ENCODE data around the gene RPS6KA1. TPM values are rescaled to one million over a fixed set of nuclear protein-coding genes. Genes with fewer than 3 reads are reported as not detected.

Gene RPS6KA1
- total and polyA plus RNA-seq, 10 of the 15 experiments (the other 5 are each of a cell fraction or from before 2014, with no cell fraction given), result 5.0 to 136 (median 91.5) TPM

DNA sequence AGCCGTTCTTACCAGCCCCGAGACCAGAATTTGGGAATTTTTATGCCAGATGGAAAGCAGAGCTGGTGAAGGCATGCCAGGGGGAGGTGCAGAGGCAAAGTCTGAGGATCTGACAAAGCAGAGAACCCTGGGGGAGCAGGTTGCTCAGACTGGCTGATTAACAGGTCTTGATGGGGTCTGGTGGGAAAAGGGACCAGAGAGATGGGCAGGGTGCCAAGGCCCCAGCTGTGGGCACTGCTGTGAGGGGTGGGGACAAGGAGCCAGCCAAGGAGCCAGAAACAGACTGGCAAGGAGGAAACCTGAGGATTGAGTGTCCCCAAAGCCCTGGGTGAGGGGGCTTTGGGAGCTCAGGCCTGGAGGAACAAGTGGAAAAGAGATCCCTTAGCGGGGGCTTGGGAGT is 21.4 kb downstream of the RPS6KA1 start (continued):
- TF ChIP-seq ZBTB40 (IDR thresholded peaks at IDR 0.05; ENCODE audit: borderline replicate concordance) (no peak), HDAC6 (IDR thresholded peaks at IDR 0.05; ENCODE audit: unreplicated experiment) (no peak), SREBF1 (IDR thresholded peaks at IDR 0.05; ENCODE audit: low read length) (no peak), ESRRA (IDR thresholded peaks at IDR 0.05; ENCODE audit: low read length) (no peak)

DNA sequence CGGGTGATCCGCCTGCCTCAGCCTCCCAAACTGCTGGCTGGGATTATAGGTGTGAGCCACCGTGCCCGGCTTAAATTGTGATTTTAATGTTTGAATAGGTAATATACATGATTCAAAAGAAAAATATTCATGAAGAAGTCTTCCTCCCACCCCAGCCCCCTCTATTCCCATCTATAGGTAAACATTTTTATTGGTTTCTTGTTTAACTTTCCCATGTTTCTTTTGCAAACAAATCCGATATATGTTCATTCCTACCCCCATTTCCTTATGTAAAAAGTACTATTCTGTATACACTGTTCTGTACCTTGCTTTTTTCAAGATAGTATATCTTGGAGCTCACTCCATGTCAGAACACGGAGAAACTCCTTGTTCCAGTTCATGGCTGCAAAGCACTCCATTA is 23.2 kb downstream of the RPS6KA1 start:
- Histone ChIP-seq H3K4me1 (ENCODE audit: control insufficient read depth, insufficient read depth, low read length) (peaks cover 5% of the 10 kb centered on the region), H4K20me1 (ENCODE audit: control insufficient read depth, insufficient read depth) (no peaks in the 10 kb centered on the region), H3K36me3 (ENCODE audit: control insufficient read depth in 2 of 2, insufficient read depth in 2 of 2, low read length in 1 of 2) (peaks cover 32 to 40% of the 10 kb centered on the region in 2 experiments), H2AFZ (ENCODE audit: control insufficient read depth, low read depth, low read length) (no peak overlapping the region), H3K4me3 (no peak overlapping the region), H3K4me2 (ENCODE audit: control insufficient read depth, insufficient read depth) (no peak overlapping the region), H3K9ac (ENCODE audit: control insufficient read depth, insufficient read depth, low read length) (no peak overlapping the region), H3K27ac (ENCODE audit: control insufficient read depth, insufficient read depth) (no peak overlapping the region), H3K79me2 (ENCODE audit: control insufficient read depth, insufficient read depth, low read length) (peaks cover 11% of the 10 kb centered on the region), H3K27me3 (replicated peaks in 1 of 2; ENCODE audit: control insufficient read depth in 2 of 2, insufficient read depth in 2 of 2, low read length in 1 of 2) (no peaks in the 10 kb centered on the region), H3K9me3 (replicated peaks; ENCODE audit: control insufficient read depth, insufficient read depth, low read length) (no peaks in the 10 kb centered on the region)
- intact Hi-C loops (cut with micrococcal nuclease; ENCODE audit: unreplicated experiment) (no loop called here), in situ Hi-C loops (cut with MboI) (no loop called here)
- BruUV-seq (replicated peaks), result no TSS peak
- ChIA-PET CTCF (interaction anchor here (0.6 to 2.1 kb wide), 3 partner anchors 8 to 53 kb away, joined by 3 to 8 read pairs (median 3); no protein-coding TSS in a partner anchor), RAD21 (ENCODE audit: unreplicated experiment) (no interaction called here), SMC1A (ENCODE audit: uncharacterized antibody, unreplicated experiment) (interaction anchor here (1.5 kb wide), 1 partner anchor 12 kb away, joined by 3 read pairs; no protein-coding TSS in a partner anchor), POLR2A (interaction anchor here (0.5 to 2.1 kb wide), 4 partner anchors 12 to 1567 kb away, joined by 4 to 8 read pairs (median 6); no protein-coding TSS in a partner anchor)
- DNase-seq (ENCODE audit: low read depth, low spot score) (no peak), ATAC-seq (no peak), FAIRE-seq (no peak)
- WGBS (ENCODE audit: insufficient coverage, insufficient replicate concordance, low lambda C conversion rate, missing lambda C conversion rate), result 98% methylated on average over 6 of the region's 6 CpGs
- TF ChIP-seq, protein P1, sequence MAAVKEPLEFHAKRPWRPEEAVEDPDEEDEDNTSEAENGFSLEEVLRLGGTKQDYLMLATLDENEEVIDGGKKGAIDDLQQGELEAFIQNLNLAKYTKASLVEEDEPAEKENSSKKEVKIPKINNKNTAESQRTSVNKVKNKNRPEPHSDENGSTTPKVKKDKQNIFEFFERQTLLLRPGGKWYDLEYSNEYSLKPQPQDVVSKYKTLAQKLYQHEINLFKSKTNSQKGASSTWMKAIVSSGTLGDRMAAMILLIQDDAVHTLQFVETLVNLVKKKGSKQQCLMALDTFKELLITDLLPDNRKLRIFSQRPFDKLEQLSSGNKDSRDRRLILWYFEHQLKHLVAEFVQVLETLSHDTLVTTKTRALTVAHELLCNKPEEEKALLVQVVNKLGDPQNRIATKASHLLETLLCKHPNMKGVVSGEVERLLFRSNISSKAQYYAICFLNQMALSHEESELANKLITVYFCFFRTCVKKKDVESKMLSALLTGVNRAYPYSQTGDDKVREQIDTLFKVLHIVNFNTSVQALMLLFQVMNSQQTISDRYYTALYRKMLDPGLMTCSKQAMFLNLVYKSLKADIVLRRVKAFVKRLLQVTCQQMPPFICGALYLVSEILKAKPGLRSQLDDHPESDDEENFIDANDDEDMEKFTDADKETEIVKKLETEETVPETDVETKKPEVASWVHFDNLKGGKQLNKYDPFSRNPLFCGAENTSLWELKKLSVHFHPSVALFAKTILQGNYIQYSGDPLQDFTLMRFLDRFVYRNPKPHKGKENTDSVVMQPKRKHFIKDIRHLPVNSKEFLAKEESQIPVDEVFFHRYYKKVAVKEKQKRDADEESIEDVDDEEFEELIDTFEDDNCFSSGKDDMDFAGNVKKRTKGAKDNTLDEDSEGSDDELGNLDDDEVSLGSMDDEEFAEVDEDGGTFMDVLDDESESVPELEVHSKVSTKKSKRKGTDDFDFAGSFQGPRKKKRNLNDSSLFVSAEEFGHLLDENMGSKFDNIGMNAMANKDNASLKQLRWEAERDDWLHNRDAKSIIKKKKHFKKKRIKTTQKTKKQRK (IDR thresholded peaks at IDR 0.05; ENCODE audit: low read depth, low read length), result no peak
- TF ChIP-seq MEF2B (IDR thresholded peaks at IDR 0.05; ENCODE audit: partially characterized antibody, poor library complexity, severe bottlenecking) (no peak), CHD1 (IDR thresholded peaks at IDR 0.05; ENCODE audit: low read depth, low read length) (no peak), ZZZ3 (IDR thresholded peaks at IDR 0.05; ENCODE audit: control insufficient read depth, insufficient read length, low read depth) (no peak), NKRF (conservative IDR thresholded peaks at IDR 0.05) (no peak), ZBED1 (IDR thresholded peaks at IDR 0.05; ENCODE audit: borderline replicate concordance) (no peak)
- TF ChIP-seq, protein P2, sequence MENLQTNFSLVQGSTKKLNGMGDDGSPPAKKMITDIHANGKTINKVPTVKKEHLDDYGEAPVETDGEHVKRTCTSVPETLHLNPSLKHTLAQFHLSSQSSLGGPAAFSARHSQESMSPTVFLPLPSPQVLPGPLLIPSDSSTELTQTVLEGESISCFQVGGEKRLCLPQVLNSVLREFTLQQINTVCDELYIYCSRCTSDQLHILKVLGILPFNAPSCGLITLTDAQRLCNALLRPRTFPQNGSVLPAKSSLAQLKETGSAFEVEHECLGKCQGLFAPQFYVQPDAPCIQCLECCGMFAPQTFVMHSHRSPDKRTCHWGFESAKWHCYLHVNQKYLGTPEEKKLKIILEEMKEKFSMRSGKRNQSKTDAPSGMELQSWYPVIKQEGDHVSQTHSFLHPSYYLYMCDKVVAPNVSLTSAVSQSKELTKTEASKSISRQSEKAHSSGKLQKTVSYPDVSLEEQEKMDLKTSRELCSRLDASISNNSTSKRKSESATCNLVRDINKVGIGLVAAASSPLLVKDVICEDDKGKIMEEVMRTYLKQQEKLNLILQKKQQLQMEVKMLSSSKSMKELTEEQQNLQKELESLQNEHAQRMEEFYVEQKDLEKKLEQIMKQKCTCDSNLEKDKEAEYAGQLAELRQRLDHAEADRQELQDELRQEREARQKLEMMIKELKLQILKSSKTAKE (IDR thresholded peaks at IDR 0.05; ENCODE audit: low read depth, poor library complexity, severe bottlenecking), result no peak
